GM21526 (cell line): Measurements from ENCODE around the gene ARHGEF28.

Source experiments
- ATAC-seq: cut with Tn5 transposase; IDR thresholded peaks from one replicate; pipeline ENCODE4 v1.9.1; 2021; ENCODE audit warnings: moderate library complexity; ENCODE audit not compliant: unreplicated experiment, low FRiP score

The ARHGEF28 gene

GRCh38 chr5:73770172-73771025 lies 144.4 kb downstream of the ARHGEF28 start:
- ATAC-seq = no peak

- no peak for ATAC-seq
Measured at GRCh38 chr5:73774924-73775323, 148.9 kb downstream of the ARHGEF28 start.

- no peak for ATAC-seq
Measured at GRCh38 chr5:73776405-73776804, 150.4 kb downstream of the ARHGEF28 start.

GRCh38 chr5:73777192-73777591 lies 151.2 kb downstream of the ARHGEF28 start:
- no peak for ATAC-seq

GRCh38 chr5:73780302-73781080 lies 154.5 kb downstream of the ARHGEF28 start:
- no peak for ATAC-seq

- no peak for ATAC-seq
Measured at GRCh38 chr5:73781107-73781768, 155.2 kb downstream of the ARHGEF28 start.

- ATAC-seq = no peak
Measured at GRCh38 chr5:73783828-73784227, 157.8 kb downstream of the ARHGEF28 start.

- no peak for ATAC-seq
Measured at GRCh38 chr5:73786043-73786831, 160.2 kb downstream of the ARHGEF28 start.

- no peak for ATAC-seq
Measured at GRCh38 chr5:73789851-73790281, 163.9 kb downstream of the ARHGEF28 start.

GRCh38 chr5:73791389-73791788 lies 165.4 kb downstream of the ARHGEF28 start:
- no peak for ATAC-seq

- no peak for ATAC-seq
Measured at GRCh38 chr5:73792687-73793320, 166.8 kb downstream of the ARHGEF28 start.

GRCh38 chr5:73793911-73794310 lies 167.9 kb downstream of the ARHGEF28 start:
- ATAC-seq = no peak

- no peak for ATAC-seq
Measured at GRCh38 chr5:73796164-73797131, 170.5 kb downstream of the ARHGEF28 start.

- no peak for ATAC-seq
Measured at GRCh38 chr5:73797132-73797510, 171.1 kb downstream of the ARHGEF28 start.

GRCh38 chr5:73799401-73799972 lies 173.5 kb downstream of the ARHGEF28 start:
- no peak for ATAC-seq

- ATAC-seq = no peak
Measured at GRCh38 chr5:73801686-73802085, 175.7 kb downstream of the ARHGEF28 start.

GRCh38 chr5:73805449-73805848 lies 179.5 kb downstream of the ARHGEF28 start:
- ATAC-seq = no peak

- no peak for ATAC-seq
Measured at GRCh38 chr5:73808911-73809310, 182.9 kb downstream of the ARHGEF28 start.
